Activated CD8-positive, alpha-beta T cell treated with anti-CD3 and anti-CD28 coated beads, Interleukin-2, amount 10 ng/mL, durations not matched to agents 7 days and 5 days (primary cell): ENCODE measurements around the gene TANGO2. TPM values are rescaled to one million over a fixed set of nuclear protein-coding genes. Genes with fewer than 3 reads are reported as not detected.

Experiments
- ATAC-seq: fragments of 150-1000 bp; cut with Tn5 transposase; one replicate; pipeline ENCODE4 v1.10.0; 2021; ENCODE audit warnings: moderate library complexity
- CTCF ChIA-PET: fragments of 350-600 bp; sonication (Branson Sonifier 250); formaldehyde crosslinking; loops from one replicate; lab custom pipeline; 2021; ENCODE audit warnings: antibody characterized with exemption; lab: Charles Lee
- POLR2A ChIA-PET: fragments of 350-600 bp; sonication (Branson Sonifier 250); formaldehyde crosslinking; loops from one replicate; lab custom pipeline; 2021; ENCODE audit warnings: antibody characterized with exemption; lab: Charles Lee
- DNase-seq: peaks from one replicate; pipeline ENCODE4 v3.0.0-alpha.2; 2020
- H3K27ac Mint-ChIP-seq: one replicate; pipeline ENCODE4 v1.8.0; 2021; ENCODE audit warnings: mild to moderate bottlenecking, mixed read lengths
- H3K27me3 Mint-ChIP-seq: one replicate; pipeline ENCODE4 v1.8.0; 2021; ENCODE audit warnings: low read depth, mixed read lengths
- H3K36me3 Mint-ChIP-seq: one replicate; pipeline ENCODE4 v1.8.0; 2021; ENCODE audit warnings: low read depth, mixed read lengths
- H3K4me1 Mint-ChIP-seq: one replicate; pipeline ENCODE4 v1.8.0; 2021; ENCODE audit warnings: low read depth, mixed read lengths
- H3K4me3 Mint-ChIP-seq: one replicate; pipeline ENCODE4 v1.8.0; 2021; ENCODE audit warnings: mild to moderate bottlenecking, mixed read lengths
- H3K9me3 Mint-ChIP-seq: one replicate; pipeline ENCODE4 v1.8.0; 2022; ENCODE audit warnings: mixed read lengths; ENCODE audit not compliant: insufficient read depth
- total RNA-seq, 2 experiments: library from RNA; stranded (reverse); gene quantifications; one replicate each; pipeline ENCODE4 v1.2.3, GENCODE V29; 2021

The TANGO2 gene
- total RNA-seq, 2 experiments from 2014 or later = 39.1 to 43.3 TPM

GRCh38 chr22:19991645-19992451 is 29.1 kb upstream of the TANGO2 start:
- CTCF ChIA-PET = no interaction called here
- H3K9me3 Mint-ChIP-seq = no peaks in the 10 kb centered on the region
- POLR2A ChIA-PET = no interaction called here

DNA sequence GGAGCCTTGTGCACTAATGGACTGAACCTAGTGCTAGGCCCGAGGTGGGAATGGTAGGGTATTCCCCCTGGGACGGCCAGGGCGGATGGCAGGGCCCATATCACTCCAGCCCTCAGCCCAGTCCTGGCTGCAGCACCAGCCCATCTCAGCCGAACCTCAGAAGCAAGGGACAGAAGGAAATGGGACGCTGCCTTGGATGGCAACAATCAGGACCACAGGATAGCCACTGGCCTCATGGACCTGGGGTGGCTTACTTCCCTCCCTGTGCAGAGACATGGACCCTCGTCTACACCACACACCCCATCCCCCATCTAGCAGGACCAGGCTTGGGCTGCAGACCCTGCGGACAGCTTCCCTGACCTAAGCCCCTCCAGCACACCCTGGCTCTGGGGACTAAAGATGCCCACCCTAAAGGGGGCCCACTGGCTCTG is 28.4 kb upstream of the TANGO2 start:
- H3K9me3 Mint-ChIP-seq = no peaks in the 10 kb centered on the region
- H3K27ac Mint-ChIP-seq = no peak overlapping the region
- ChIA-PET POLR2A (no interaction called here), CTCF (no interaction called here)
- ATAC-seq (no peak), DNase-seq (no peak)
- no peaks in the 10 kb centered on the region for H3K4me1 Mint-ChIP-seq
- H3K4me3 Mint-ChIP-seq = no peak overlapping the region
- H3K36me3 Mint-ChIP-seq = no peaks in the 10 kb centered on the region
- no peaks in the 10 kb centered on the region for H3K27me3 Mint-ChIP-seq

More at GRCh38 chr22:19991645-19992451, 29.1 kb upstream of the TANGO2 start:
- Mint-ChIP-seq H3K36me3 (no peaks in the 10 kb centered on the region), H3K4me1 (no peaks in the 10 kb centered on the region), H3K27me3 (no peaks in the 10 kb centered on the region), H3K27ac (no peak overlapping the region), H3K4me3 (no peak overlapping the region)
- no peak for ATAC-seq
- no peak for DNase-seq

DNA sequence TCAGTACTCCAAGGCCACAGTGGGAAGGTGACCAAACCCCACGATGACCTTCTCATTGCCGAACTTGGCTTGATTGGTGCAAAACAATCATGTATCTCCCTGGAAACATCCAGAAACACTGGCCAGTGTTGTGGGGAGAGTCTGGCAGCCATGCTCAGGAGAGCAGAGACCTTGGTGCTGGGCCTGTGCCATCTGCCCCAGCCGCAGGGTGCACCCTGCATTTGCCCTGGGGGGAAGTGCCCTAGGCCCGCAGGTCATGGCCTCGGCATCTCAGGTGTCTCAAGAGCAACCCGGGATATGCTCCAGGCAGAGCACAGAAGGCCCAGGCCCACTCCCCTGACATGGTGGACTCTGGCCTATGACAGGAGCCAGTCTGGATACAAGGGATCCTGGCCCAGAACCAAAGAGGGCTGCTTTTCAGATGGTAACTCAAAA is 28.0 kb upstream of the TANGO2 start:
- H3K4me3 Mint-ChIP-seq = no peak overlapping the region
- ChIA-PET POLR2A (no interaction called here), CTCF (no interaction called here)
- no peak for DNase-seq
- no peaks in the 10 kb centered on the region for H3K4me1 Mint-ChIP-seq
- H3K27me3 Mint-ChIP-seq = no peaks in the 10 kb centered on the region
- no peaks in the 10 kb centered on the region for H3K9me3 Mint-ChIP-seq
- H3K27ac Mint-ChIP-seq = no peak overlapping the region
- ATAC-seq = no peak
- H3K36me3 Mint-ChIP-seq = no peaks in the 10 kb centered on the region

DNA sequence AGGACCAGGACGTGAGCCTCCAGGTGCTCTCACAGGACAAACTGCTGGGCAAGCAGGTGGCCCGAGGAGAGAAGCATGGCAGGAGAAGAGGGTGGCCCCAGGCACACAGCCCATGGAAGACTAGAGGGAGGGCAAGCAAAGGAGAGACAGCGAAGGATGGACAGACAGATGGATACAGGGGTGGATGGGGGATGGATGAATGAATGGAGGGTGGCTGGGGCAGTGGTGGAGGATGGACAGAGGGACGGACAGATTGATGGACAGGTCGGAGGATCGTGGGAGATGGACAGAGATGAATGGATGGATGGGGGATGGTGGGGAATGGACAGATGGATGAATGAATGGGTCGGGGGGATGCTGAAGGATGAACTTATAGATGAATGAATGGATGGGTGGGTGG is 27.0 kb upstream of the TANGO2 start:
- H3K4me1 Mint-ChIP-seq = no peaks in the 10 kb centered on the region
- no peaks in the 10 kb centered on the region for H3K36me3 Mint-ChIP-seq
- H3K27ac Mint-ChIP-seq = no peak overlapping the region
- CTCF ChIA-PET = no interaction called here
- ATAC-seq (no peak), DNase-seq (no peak)
- no peaks in the 10 kb centered on the region for H3K27me3 Mint-ChIP-seq
- H3K4me3 Mint-ChIP-seq = no peak overlapping the region
- POLR2A ChIA-PET = no interaction called here
- H3K9me3 Mint-ChIP-seq = no peaks in the 10 kb centered on the region

DNA sequence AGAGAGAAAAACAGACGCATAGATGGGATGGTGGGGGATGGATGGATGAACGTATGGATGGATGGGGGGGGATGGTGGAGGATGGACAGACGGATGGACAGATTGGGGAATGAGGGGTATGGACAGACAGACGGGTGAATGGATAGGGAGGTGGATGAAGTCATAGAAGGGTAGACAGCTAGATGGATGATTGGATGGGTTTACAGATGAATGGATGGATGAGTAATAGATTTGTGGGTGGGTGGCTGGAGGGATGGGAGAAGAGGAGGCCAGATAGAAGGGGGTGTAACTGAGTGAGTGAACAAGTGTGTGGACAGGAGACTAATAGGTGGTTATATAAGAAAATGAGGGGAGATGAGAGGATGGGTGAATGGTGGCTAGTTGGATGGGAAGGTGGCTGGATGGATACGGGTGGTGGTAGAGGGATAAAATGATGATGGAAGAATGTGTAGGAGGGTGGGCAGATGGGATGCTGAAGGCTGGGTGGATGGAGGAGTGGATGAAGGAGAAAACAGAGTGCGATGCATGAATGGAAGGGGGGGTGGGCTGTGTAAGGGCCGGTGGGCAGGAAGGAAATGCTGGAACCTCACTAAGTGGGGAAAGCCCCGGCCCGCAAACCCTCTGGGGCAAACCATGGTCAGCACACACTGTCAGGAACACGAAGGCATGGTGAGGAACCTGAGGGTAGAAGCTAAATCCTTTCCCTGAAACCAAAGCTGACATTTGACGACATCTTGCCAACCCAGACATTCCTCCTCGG is 25.9 kb upstream of the TANGO2 start:
- Mint-ChIP-seq H3K27ac (no peak overlapping the region), H3K9me3 (no peaks in the 10 kb centered on the region), H3K27me3 (no peaks in the 10 kb centered on the region), H3K36me3 (no peaks in the 10 kb centered on the region), H3K4me1 (no peaks in the 10 kb centered on the region), H3K4me3 (no peak overlapping the region)
- POLR2A ChIA-PET = interaction anchor here (0.6 kb wide), 1 partner anchor 11 kb away, joined by 3 read pairs; no protein-coding TSS in a partner anchor
- no peak for ATAC-seq
- no peak for DNase-seq
- CTCF ChIA-PET = no interaction called here

DNA sequence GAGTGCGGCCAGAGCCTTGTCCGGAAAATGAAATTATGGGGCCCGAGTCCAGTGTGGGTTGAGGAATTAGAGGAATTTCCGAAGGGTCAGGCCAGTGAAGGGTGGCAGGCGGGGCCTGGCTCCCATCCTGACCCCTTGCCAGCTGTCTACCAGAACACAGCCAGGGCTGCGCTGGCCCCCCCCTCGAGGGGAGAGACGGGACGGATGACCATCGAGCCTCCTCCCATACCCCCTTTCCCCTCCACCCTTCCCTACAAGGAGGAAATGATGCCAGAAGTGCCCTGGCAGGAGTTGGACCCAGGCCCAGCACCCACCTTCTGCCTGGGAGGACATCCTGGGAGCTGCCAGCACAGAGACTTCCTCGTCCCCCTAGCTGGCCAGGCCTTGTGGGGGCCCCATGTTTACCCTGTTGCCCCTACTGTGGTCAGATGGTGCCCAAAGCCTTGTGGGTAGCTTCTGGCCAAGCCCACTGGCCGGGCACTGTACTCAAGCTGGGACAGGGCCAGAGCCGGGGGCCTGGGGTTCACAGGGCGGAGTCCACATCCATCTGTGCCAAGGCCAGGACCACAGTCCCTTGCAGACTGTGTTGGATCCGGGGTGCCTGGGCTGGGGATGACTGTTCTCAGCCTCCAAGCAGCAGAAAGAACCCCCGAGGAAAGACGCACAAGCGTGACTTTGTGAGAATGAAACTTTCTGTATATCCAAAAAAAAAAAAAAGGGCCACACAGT is 25.1 kb upstream of the TANGO2 start:
- no peaks in the 10 kb centered on the region for H3K27me3 Mint-ChIP-seq
- no peak for DNase-seq
- no peak overlapping the region for H3K27ac Mint-ChIP-seq
- no peaks in the 10 kb centered on the region for H3K9me3 Mint-ChIP-seq
- H3K4me1 Mint-ChIP-seq = no peaks in the 10 kb centered on the region
- POLR2A ChIA-PET = no interaction called here
- ATAC-seq = no peak
- CTCF ChIA-PET = no interaction called here
- no peak overlapping the region for H3K4me3 Mint-ChIP-seq
- no peaks in the 10 kb centered on the region for H3K36me3 Mint-ChIP-seq

GRCh38 chr22:19996694-19997384 is 24.1 kb upstream of the TANGO2 start:
- no peaks in the 10 kb centered on the region for H3K27me3 Mint-ChIP-seq
- H3K4me3 Mint-ChIP-seq = no peak overlapping the region
- CTCF ChIA-PET = no interaction called here

GRCh38 chr22:19997561-19998231 is 23.2 kb upstream of the TANGO2 start:
- H3K36me3 Mint-ChIP-seq = no peaks in the 10 kb centered on the region
- no peaks in the 10 kb centered on the region for H3K4me1 Mint-ChIP-seq
- no peak overlapping the region for H3K27ac Mint-ChIP-seq
- POLR2A ChIA-PET = no interaction called here
- no peaks in the 10 kb centered on the region for H3K9me3 Mint-ChIP-seq
- no peak overlapping the region for H3K4me3 Mint-ChIP-seq
- ATAC-seq (no peak), DNase-seq (no peak)
- H3K27me3 Mint-ChIP-seq = no peaks in the 10 kb centered on the region
- CTCF ChIA-PET = interaction anchor here (0.7 kb wide), 1 partner anchor 18 kb away, joined by 3 read pairs; no protein-coding TSS in a partner anchor

More at GRCh38 chr22:19996694-19997384, 24.1 kb upstream of the TANGO2 start:
- Mint-ChIP-seq H3K27ac (no peak overlapping the region), H3K36me3 (no peaks in the 10 kb centered on the region), H3K4me1 (no peaks in the 10 kb centered on the region), H3K9me3 (no peaks in the 10 kb centered on the region)
- ATAC-seq (no peak), DNase-seq (no peak)
- POLR2A ChIA-PET = no interaction called here

DNA sequence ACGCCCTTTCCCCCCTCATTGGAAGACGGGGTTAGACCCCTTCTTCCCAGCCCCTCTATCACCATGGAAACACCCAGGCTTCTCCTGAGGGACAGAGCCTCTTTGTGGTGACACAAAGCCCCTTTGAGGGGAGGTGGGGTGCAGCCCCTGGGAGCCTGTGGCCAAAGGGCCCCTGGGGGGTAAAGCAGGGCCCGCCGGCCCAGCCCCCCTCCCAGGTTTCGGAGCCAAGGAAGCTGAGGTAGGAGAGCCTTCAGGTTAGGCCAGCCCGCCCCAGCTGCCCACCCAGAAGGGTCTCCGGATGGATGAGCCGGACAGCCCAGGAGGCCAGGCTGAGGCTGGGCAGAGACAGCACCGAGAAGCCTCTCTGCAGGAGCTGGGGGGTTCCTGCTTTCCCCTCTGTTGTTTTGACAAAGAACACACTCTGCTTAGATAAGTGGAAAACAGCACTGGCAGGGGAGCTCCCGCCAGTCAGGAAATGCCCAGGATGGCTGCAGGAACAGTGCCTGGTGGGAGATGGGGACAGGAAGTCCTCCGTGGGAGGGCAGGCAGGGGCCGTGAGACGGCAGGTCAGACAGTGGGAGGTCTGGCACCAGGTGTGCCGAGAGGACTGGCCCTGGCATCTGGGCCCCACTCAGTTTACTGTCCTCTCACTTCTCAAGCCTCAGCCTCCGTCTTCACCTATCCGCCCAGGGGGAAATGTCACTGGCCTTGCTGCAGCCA is 22.5 kb upstream of the TANGO2 start:
- POLR2A ChIA-PET = no interaction called here
- peaks cover 7% of the 10 kb centered on the region for H3K9me3 Mint-ChIP-seq
- H3K4me3 Mint-ChIP-seq = no peak overlapping the region
- no peak for ATAC-seq
- peaks cover under 1% of the 10 kb centered on the region for H3K36me3 Mint-ChIP-seq
- no peaks in the 10 kb centered on the region for H3K4me1 Mint-ChIP-seq
- H3K27me3 Mint-ChIP-seq = peaks cover 5% of the 10 kb centered on the region
- no peak overlapping the region for H3K27ac Mint-ChIP-seq
- DNase-seq = no peak
- CTCF ChIA-PET = no interaction called here

- H3K27ac Mint-ChIP-seq = no peak overlapping the region
- POLR2A ChIA-PET = no interaction called here
- peaks cover 15% of the 10 kb centered on the region for H3K9me3 Mint-ChIP-seq
These were observed 21.7 kb upstream of the TANGO2 start for GRCh38 chr22:19998991-19999820.

More at GRCh38 chr22:19998991-19999820, 21.7 kb upstream of the TANGO2 start:
- Mint-ChIP-seq H3K27me3 (peaks cover 9% of the 10 kb centered on the region), H3K36me3 (peaks cover 4% of the 10 kb centered on the region), H3K4me1 (no peaks in the 10 kb centered on the region), H3K4me3 (no peak overlapping the region)
- no peak for ATAC-seq
- CTCF ChIA-PET = no interaction called here
- no peak for DNase-seq
